ENCODE results near the gene STK32B.

- TF ChIP-seq MYC (IDR thresholded peaks at IDR 0.05; ENCODE audit: borderline replicate concordance, low read length) = no peak
- TF ChIP-seq CTCF (IDR thresholded peaks at IDR 0.05) = no peak
- TF ChIP-seq MAFK (IDR thresholded peaks at IDR 0.05; ENCODE audit: partially characterized antibody) = no peak
- TF ChIP-seq EP300 (IDR thresholded peaks at IDR 0.05) = no peak
- no peak for TF ChIP-seq TFCP2L1 (CRISPR knock-in tag; IDR thresholded peaks at IDR 0.05)
- TF ChIP-seq, protein P1, sequence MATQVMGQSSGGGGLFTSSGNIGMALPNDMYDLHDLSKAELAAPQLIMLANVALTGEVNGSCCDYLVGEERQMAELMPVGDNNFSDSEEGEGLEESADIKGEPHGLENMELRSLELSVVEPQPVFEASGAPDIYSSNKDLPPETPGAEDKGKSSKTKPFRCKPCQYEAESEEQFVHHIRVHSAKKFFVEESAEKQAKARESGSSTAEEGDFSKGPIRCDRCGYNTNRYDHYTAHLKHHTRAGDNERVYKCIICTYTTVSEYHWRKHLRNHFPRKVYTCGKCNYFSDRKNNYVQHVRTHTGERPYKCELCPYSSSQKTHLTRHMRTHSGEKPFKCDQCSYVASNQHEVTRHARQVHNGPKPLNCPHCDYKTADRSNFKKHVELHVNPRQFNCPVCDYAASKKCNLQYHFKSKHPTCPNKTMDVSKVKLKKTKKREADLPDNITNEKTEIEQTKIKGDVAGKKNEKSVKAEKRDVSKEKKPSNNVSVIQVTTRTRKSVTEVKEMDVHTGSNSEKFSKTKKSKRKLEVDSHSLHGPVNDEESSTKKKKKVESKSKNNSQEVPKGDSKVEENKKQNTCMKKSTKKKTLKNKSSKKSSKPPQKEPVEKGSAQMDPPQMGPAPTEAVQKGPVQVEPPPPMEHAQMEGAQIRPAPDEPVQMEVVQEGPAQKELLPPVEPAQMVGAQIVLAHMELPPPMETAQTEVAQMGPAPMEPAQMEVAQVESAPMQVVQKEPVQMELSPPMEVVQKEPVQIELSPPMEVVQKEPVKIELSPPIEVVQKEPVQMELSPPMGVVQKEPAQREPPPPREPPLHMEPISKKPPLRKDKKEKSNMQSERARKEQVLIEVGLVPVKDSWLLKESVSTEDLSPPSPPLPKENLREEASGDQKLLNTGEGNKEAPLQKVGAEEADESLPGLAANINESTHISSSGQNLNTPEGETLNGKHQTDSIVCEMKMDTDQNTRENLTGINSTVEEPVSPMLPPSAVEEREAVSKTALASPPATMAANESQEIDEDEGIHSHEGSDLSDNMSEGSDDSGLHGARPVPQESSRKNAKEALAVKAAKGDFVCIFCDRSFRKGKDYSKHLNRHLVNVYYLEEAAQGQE (IDR thresholded peaks at IDR 0.05) = no peak
- TF ChIP-seq POLR2A (IDR thresholded peaks at IDR 0.05; ENCODE audit: low read length) = no peak
- TF ChIP-seq NR3C1 (IDR thresholded peaks at IDR 0.05) = no peak
Measured at GRCh38 chr4:5166377-5166776, 115.1 kb downstream of the STK32B start.

Measured in A549 (cell line).